ENCODE measurements around the gene MOK.
"Not testable (repeated sequence)": the region's sequence is repeated elsewhere in the genome, so short reads cannot be mapped to it uniquely, and the experiment has no call there.

MOK gene, protein sequence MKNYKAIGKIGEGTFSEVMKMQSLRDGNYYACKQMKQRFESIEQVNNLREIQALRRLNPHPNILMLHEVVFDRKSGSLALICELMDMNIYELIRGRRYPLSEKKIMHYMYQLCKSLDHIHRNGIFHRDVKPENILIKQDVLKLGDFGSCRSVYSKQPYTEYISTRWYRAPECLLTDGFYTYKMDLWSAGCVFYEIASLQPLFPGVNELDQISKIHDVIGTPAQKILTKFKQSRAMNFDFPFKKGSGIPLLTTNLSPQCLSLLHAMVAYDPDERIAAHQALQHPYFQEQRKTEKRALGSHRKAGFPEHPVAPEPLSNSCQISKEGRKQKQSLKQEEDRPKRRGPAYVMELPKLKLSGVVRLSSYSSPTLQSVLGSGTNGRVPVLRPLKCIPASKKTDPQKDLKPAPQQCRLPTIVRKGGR

DNA sequence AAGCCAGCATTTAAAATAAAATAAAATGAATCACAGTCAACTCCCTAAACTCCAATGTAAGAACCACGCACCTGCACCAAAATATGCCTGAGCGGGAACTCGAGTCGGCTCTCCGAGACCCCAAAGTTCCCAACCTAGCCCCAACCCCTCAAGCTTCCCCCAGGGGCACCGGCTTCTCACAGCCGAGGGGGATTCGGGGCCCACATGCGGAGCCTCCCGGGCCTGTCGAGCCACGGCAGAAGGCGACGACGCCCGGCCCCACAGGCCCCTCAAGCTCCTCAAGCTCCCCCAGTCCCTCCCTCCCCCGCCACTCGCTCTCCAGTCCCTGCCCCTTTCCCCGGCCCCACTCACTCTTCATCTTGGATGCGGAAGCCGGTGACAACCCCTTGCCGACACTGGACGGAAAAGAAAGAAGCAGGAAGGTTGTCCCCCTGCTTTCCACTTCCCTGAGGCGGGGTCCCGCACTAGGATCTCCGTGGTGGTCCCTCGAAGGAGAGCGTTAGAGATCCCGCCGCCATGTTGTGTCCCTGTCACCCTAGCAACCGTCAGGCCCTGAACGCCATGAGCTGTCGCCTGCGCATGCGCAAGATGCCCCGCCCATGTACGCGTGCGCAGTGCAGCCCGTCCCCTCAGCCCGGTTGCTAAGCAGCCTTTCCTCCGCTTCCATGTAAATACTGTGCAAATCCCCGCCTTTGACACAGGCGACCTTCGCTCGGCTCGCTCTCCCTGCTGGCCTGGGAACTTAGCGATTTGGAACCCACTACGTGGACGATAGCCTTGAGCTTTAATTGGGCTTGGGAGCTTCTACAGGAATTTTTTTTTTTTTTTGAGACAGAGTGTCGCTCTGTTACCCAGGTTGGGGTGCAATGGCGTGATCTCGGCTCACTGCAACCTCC is at the start of gene MOK:
MOK (minus strand) TSS at position 554 of the 896 bp plus-strand sequence; CDS start at position 358, 196 bp downstream.
- DNase-seq = peak; percentile 93

DNA sequence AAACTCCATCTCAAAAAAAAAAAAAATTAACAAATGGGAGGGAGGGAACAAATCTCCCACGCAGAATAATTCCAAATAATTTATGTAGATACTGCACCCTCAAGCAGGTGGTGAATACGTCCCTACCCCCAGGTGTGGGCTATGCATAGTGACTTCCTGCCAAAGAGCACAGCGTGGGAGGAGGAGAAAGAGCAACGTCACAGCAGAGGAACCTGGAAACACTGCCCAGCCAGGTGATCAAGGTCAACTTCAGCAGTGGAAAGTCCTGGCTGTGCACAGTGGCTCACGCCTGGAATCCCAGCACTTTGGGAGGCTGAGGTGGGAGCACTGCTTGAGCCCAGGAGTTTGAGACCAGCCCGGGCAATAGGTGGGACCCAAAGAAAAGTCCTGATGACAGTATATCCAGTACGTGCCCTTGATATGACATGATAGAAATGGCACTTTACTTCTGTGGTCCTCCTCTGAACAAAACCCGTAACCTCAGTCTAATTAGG is 48.2 kb upstream of the MOK start:
- no peak for DNase-seq

DNA sequence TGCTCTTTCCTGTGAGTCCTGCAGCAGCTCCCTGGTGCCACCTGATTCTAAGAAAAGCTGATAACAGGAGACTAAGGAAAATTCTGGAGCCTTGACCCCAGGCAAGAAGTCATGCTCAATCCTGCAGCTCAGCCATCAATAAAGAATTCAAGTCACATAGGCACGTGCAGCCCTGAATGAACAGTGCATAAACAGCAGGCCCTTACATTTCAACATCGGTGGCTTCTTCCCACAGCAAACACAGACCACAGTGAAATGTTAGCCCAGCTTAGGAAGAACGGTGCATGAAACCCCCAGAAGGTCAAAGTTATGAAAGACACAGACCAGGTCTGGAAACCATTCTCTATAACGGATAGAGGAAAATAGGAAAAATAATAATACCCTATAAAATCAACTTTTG is 47.2 kb upstream of the MOK start:
- DNase-seq = no peak

DNA sequence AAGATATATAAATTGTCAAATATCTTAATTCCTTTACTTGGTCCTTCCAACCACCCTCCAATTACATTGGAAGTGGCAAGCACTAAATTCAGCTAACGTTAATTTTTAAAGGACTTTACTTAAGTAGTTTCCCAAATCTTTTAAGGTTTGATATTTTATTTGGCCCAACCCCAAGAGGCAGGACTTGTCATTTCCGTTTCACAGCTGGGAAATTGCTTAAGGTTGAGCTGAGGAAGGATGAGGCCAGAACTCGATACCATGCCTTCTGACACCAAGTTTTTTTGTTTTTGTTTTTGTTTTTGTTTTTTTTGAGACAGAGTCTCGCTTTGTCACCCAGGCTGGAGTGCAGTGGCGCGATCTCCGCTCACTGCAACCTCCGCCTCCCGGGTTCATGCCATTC is 46.6 kb upstream of the MOK start:
- peak; percentile 7 for DNase-seq

DNA sequence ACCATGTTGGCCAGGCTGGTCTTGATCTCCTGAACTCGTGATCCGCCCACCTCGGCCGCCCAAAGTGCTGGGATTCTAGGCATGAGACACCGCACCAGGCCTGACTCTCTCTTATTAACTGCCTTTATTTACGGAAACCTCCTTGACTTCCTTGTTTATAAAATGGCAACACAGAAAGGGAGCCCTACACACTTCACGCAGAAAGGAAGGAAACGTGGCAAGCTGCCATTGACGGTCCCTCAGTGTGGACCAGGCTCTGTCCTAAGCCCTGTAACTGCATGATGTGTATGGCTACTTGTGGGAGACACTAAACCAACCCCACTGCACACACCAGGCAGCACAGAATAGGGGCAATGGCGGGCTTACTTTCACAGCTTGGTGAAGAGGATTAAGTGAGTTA is 46.1 kb upstream of the MOK start:
- no peak for DNase-seq

DNA sequence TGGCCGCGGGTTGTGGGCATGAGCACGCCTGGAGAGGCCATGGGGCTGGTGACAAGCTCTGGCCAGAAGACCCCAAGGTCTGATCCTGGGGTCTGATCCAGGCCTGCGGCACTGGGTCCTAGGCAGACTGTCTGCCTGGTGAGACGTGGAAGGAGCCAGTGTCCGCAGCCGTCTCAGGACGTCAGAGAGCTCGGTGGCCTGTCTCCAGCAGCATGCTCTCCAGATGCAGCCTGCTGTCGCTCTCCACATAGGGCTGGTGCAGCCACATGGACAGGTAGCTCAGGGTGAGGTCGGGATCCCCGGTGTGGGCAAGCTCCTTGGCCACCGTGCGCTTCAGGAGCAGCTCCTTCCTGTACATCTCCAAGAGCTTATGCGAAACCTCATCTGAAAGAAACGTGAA is 43.4 kb upstream of the MOK start:
- DNase-seq = no peak

DNA sequence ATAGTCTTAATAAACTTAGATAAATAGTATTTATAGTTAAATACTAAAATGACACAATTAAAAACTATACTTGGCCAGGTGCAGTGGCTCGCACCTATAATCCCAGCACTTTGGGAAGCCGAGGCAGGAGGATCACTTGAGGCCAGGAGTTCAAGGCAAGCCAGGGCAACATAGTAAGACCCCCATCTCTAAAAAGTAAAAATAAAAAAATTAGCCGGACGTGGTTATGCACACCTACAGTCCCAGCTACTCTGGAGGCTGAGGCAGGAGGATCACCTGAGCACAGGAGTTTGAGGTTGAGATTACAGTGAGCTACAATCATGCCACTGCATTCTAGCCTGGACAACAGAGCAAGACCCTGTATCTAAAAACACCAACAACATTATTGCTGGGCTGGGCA is 41.7 kb upstream of the MOK start:
- no peak for DNase-seq

DNA sequence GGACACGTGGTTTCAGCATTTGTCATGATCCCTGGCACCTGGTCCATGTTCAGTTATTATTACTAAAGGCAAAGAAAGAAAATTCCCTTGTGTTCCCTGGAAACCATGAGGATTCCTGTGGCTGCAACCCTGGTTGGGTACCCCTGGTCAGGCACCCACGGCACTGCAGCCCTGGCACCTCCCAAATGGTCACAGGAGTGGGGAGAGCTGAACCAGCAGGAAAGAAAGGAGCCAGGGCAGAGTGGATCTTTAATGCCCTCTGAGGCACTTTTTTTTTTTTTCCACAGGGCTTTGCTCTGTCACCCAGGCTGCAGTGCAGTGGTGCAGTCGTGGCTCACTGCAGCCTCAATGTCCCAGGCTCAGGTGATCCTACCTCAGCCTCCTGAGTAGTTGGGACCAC is 40.3 kb upstream of the MOK start:
- DNase-seq = no peak

DNA sequence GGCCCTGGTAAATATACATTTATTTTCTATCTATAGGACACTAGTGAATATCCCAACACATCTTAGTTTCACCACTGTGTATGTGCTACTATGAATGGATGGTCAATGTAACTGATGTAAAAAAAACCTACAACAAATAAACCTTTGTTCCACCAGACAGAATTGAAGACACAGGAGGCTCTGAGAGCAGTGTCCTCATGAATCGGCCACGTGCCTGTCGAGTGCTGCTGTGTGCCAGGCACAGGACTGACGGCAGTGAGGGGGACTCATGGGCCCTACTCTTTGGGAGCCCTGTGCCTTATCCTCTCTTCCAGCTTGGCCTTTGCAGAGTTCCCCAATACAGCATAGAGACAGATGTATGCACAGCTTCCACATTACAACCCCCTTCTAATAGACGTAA is 39.5 kb upstream of the MOK start:
- no peak for DNase-seq

DNA sequence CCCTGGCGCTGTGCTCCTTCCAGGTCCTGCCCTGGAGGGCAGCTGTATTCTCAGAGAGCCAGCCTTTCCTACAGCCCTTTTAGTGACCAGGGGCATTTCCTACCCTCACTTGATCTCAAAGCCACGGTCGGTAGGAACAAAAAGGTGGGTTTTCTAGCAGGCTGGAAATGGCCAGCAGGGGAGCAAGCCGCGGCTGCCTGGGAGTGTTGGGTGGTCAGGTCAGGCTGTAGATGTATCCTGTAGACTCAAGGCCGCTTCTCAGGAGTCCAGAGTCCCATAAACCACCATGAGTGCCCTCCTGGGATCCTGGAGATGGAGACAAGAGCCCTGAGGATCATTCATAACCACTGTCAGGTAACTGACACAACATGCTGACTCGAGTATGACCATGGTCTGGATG is 39.1 kb upstream of the MOK start:
- DNase-seq = no peak

DNA sequence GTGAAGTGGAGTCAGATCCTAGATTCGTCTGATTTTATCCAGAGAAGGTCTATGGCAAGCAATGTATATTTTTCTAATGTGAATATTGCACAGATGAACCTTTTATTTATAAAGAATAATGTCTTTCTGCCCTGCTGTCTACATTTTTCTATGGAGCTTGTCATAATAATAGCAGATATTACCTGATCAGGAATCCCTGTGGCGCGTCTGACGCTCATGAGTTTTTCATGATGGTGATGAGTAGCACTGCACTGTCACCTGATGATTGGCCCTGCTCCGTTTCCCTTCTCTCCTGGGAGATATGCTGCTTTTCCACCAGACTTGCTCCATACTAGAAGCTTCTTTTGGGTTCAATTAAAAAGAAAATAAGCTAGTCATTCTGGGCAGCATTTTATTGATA is 37.3 kb upstream of the MOK start:
- DNase-seq = no peak

DNA sequence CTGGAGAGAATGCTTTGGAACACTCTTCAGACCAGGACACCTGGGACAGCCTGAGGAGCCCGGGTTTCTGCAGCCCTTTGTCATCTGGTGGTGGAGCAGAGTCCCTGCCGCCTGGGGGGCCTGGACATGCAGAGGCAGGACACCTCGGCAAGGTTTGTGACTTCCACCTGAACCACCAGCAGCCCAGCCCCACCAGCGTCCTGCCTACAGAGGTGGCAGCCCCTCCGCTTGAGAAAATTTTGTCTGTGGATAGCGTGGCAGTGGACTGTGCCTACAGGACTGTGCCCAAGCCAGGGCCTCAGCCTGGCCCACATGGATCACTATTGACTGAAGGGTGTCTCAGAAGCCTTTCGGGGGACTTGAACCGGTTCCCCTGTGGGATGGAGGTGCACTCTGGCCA is 36.6 kb upstream of the MOK start:
- no peak for DNase-seq

DNA sequence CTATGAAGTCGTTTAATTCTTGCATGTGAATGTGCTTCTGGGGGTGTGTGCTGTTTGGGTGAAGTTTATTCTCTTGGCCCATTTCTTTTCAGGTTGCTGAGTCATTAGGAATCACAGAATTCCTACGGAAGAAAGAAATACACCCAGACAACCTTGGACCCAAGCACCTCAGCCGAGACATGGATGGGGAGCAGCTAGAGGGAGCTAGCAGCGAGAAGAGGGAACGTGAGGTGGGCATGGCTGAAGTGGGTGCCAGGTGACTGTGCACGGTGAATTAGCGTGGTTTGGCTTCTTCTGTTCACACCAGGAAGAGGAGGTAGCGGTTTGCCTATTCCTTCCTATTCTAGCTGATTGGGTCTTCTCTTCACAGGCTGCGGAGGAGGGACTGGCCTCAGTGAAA is 33.8 kb upstream of the MOK start:
- DNase-seq = no peak

DNA sequence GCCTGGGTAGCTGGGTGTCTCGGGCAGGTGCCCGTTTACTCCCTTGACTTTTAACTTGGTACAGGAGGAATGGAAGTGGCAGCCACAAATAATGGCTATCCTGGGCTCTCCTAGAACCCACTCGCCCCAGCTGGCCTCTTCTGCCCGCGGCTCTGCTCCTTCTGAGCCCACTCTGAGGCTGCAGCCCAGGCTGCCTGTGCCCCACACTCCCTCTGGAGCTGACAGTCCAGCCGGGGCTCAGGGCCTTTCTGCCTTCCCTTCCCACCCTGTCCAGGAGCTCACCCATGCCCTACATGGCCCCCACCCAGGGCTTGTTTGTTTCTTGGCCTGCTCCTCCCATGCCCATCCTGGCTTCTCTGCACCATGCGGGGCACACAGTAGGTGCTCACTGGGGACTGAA is 30.2 kb upstream of the MOK start:
- DNase-seq = no peak

DNA sequence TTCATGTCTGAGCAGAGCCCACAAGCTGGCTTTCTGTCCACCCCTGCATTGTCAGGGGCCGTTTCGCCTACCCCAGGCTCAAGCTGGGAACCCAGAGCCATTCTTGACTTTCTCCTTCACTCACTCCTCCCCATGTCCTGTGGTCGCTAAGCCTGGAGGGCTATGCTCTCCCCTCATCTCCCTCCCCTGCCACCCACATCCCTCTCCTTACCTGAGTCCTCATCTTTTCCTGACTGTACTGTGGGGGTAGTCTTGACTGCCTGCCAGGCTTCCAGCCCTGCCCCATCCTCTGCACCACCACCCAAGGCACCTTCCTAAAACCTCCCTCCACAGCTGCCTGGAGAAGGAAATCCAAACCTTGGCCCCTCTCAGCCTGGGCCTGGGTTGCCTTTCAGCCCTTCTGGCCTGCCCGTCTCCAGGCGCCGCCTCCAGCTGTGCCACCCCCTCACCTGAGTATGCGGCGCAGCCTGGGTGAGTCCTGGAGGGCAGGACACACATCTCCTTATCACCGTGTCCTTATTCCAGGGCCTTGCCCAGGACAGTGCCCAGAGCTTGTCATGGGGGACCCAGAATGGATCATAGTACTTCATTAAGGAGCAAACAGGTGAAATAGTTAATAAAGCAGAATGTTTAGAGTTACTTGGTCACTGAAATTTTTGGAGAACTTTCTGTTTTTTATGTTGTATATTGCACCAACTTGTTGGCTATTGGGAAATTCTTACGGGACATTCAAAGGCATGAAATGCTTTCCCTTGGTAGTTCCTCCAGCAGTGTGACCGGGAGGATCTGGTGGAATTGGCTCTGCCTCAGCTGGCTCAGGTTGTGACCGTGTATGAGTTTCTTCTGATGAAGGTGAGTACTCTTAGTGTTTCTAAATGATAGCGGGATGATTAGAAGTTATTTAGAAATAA is 29.1 kb upstream of the MOK start:
- no peak for DNase-seq

DNA sequence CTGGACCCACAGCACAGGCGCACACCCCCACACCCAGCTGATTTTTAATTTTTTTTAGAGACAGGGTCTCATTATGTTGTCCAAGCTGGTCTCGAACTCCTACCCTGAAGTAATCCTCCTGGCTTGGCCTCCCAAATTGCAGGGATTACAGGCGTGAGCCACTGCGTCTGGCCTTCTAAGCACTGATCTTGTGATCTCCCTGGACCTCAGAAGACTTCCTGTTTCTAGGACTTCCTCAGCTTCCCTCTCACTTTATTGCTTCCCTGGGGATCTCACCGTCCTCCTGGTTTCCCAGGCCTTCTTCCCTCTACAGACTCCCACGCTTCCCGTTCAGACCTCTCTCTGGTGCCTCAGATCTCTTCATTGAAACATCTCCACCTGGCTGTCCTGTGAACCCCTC is 28.4 kb upstream of the MOK start:
- DNase-seq = no peak

DNA sequence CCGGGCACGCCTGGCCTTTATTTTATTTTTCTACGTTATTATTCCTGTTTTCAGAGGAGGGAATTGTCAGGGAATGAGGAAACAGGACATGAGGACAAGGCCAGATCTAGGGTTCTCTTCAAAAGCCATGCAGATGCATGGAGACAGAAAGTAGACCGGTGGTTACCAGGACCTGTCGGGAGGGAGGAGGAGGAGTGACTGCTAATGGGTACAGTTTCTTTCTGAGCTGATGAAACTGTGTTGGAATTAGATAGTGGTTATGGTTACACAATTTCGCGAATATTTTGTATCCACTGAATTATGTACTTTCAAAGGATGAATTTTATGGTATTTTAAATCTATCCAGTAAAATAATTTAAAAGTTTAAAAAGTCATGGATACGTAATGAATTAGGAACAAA is 25.8 kb upstream of the MOK start:
- no peak for DNase-seq

DNA sequence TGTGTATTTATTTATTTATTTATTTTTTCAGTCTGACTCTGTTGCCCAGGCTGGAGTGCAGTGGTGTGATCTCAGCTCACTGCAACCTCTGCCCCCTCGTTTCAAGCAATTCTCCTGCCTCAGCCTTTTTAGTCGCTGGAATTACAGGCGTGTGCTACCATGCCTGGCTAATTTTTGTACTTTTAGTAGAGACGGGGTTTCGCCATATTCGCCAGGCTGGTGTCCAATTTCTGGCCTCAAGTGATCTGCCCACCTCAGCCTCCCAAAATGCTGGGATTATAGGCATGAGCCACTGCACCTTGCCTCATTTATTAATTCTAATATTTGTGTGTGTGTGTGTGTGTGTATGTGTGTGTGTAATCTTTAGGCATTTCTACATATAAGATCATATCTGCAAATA is 24.4 kb upstream of the MOK start:
- not testable (repeated sequence) for DNase-seq

DNA sequence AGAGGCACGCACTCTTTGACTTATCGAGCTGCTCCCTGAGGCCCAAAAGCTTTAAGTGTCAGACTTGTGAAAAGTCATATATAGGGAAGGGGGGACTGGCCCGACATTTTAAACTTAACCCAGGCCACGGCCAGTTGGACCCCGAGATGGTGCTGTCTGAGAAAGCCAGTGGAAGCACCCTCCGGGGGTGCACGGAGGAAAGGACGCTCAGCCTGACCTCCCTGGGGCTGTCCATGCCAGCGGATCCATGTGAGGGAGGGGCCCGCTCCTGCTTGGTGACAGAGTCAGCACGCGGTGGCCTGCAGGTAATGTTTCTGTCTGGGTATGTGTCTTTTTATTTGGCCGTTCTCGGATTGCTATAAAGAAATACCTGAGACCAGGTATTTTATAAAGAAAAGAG is 21.6 kb upstream of the MOK start:
- no peak for DNase-seq

DNA sequence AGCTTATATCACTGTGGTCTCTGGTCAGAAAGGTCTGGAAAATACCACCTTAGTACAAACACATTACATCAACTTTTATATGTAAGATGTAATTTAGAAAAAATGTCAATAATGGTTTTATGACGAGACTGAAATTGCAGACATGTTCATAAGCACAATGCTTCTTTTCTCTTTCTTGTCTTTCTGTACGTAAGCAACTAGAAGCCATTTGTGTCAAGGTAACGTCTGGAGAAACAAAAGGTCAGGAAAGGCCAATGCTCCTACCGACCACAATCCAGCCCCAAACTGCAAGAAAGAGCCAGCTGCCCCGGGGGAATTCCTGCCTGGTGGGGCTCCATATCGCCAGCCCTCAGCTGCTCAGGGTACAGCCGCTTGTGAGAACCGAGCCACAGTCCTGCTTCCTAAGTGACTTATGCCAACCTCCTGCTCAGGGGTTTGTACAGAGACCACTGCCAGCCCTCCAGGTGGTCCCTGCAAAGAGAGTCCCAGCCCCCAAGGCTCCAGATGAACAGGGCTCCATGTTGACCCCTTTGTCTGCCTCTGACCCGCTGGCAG is 20.9 kb upstream of the MOK start:
- DNase-seq = no peak

DNA sequence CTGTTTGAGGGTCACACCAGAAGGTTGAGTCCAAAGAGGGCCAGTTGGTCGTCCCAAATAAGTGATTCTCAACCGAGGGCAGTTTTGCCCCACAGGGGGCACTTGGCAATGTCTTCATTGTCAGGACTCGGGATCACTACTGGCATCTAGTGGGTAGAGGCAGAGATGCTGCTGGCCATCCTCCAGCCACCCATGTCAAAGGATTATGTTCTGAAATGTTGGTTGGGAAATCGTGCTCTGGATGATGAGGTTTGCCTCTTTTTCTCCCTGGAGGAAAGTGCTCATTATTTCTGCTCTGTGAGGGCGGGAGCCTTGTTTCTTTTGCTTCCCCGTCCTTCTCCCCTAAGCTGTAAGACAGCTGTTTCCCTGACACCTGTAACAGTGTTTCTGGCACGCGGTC is 18.1 kb upstream of the MOK start:
- peak; percentile 63 for DNase-seq
